Measurements from ENCODE around the gene TMEM269. TPM values are rescaled to one million over a fixed set of nuclear protein-coding genes. Genes with fewer than 3 reads are reported as not detected.

Gene TMEM269
- total and polyA plus RNA-seq, 10 of the 15 experiments (the other 5 are each of a cell fraction or from before 2014, with no cell fraction given): 0.02 to 0.26 (median 0.06) TPM; not detected in 2

DNA sequence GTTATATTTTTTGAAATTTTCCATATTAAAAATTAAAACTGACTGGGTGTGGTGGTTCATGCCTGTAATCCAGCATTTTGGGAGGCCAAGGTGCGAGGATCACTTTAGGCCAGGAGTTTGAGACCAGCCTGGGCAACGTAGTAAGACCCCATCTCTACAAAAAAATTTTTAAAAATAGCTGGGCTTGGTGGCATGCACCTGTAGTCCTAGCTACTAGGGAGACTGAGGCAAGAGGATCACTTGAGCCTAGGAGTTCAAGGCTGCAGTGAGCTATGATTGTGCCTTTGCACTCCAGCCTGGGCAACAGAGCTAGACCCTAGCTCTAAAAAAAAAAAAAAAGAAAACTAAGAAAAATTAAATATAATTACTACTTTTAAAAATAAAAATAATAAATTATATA, 36.9 kb downstream of the TMEM269 start:
- no peaks in the 10 kb centered on the region for H3K9me3 ChIP-seq (replicated peaks; ENCODE audit: control insufficient read depth, insufficient read depth, low read length)
- no peaks in the 10 kb centered on the region for H3K27me3 ChIP-seq (replicated peaks in 1 of 2; ENCODE audit: control insufficient read depth in 2 of 2, insufficient read depth in 2 of 2, low read length in 1 of 2)
- no peak for TF ChIP-seq CHD4 (IDR thresholded peaks at IDR 0.05)
- no peak for TF ChIP-seq RELA (IDR thresholded peaks at IDR 0.05; ENCODE audit: borderline replicate concordance, partially characterized antibody)
- no peak for TF ChIP-seq BACH1 (IDR thresholded peaks at IDR 0.05; ENCODE audit: borderline replicate concordance)
- TF ChIP-seq NBN (IDR thresholded peaks at IDR 0.05): no peak
- no peaks in the 10 kb centered on the region for H3K36me3 ChIP-seq (ENCODE audit: control insufficient read depth in 2 of 2, insufficient read depth in 2 of 2, low read length in 1 of 2)
- peaks cover under 1% of the 10 kb centered on the region; the same call in 1 of the 2 replicates for H3K79me2 ChIP-seq (ENCODE audit: control insufficient read depth, insufficient read depth, low read length)
- no peak overlapping the region for H3K4me3 ChIP-seq
- H4K20me1 ChIP-seq (ENCODE audit: control insufficient read depth, insufficient read depth): no peaks in the 10 kb centered on the region
- CTCF ChIA-PET: interaction anchor here (0.6 to 3.5 kb wide), 6 partner anchors 10 to 987 kb away, joined by 3 to 16 read pairs (median 4); partner anchors contain the start of gene ZNF691
- SMC1A ChIA-PET (ENCODE audit: uncharacterized antibody, unreplicated experiment): interaction anchor here (1.0 kb wide), 3 partner anchors 8 to 26 kb away, joined by 3 to 7 read pairs (median 4); partner anchors contain the start of gene ZNF691
- H2AFZ ChIP-seq (ENCODE audit: control insufficient read depth, low read depth, low read length): no peak overlapping the region
- H3K4me1 ChIP-seq (ENCODE audit: control insufficient read depth, insufficient read depth, low read length): no peaks in the 10 kb centered on the region
- H3K9ac ChIP-seq (ENCODE audit: control insufficient read depth, insufficient read depth, low read length): no peak overlapping the region
- no peak overlapping the region for H3K27ac ChIP-seq (ENCODE audit: control insufficient read depth, insufficient read depth)
- ATAC-seq: no peak
- in situ Hi-C loops (cut with MboI) (no loop called here), intact Hi-C loops (cut with micrococcal nuclease; ENCODE audit: unreplicated experiment) (no loop called here)
- BruUV-seq (replicated peaks): no TSS peak
- WGBS (ENCODE audit: insufficient coverage, insufficient replicate concordance, low lambda C conversion rate, missing lambda C conversion rate): 95% methylated on average over 2 of the region's 2 CpGs
- POLR2A ChIA-PET: interaction anchor here (0.6 to 1.7 kb wide), 6 partner anchors 12 to 272 kb away, joined by 3 to 8 read pairs (median 4); partner anchors contain the start of gene ZNF691
- H3K4me2 ChIP-seq (ENCODE audit: control insufficient read depth, insufficient read depth): no peak overlapping the region
- DNase-seq (ENCODE audit: low read depth, low spot score): no peak
- FAIRE-seq: no peak
- RAD21 ChIA-PET (ENCODE audit: unreplicated experiment): interaction anchor here (1.7 to 1.9 kb wide), 2 partner anchors 25 to 91 kb away, joined by 4 to 7 read pairs; partner anchors contain the start of gene ZNF691

DNA sequence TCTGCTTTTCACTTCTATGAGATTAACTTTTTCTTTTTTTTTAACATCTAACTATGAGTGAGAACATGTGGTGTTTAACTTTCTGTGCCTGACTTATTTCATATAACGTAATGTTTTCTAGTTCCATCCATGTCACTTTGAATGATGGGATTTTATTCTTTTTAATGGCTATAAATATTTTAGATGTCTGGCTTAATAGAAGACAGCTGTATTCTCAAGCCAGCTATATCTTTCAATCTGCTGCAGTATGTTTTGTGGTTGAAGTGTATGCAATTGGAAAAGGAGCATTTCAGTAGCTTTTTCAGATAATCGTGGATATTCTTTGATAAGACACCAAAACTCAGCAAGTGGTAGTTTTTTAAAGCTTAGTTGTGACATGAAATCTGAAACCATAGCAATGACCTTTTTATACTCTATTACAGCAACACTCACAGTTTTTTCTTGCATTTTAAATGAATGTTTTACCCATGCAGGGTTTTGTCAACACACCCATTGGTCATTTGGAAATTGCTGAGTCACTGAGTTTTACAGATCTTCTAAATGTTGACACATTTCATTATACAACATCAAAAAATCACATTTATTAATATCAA, 38.1 kb downstream of the TMEM269 start:
- Histone ChIP-seq H3K27me3 (replicated peaks in 1 of 2; ENCODE audit: control insufficient read depth in 2 of 2, insufficient read depth in 2 of 2, low read length in 1 of 2) (no peaks in the 10 kb centered on the region), H2AFZ (ENCODE audit: control insufficient read depth, low read depth, low read length) (no peak overlapping the region), H3K4me3 (no peak overlapping the region), H3K9me3 (replicated peaks; ENCODE audit: control insufficient read depth, insufficient read depth, low read length) (no peaks in the 10 kb centered on the region), H3K27ac (ENCODE audit: control insufficient read depth, insufficient read depth) (no peak overlapping the region), H4K20me1 (ENCODE audit: control insufficient read depth, insufficient read depth) (no peaks in the 10 kb centered on the region), H3K4me1 (ENCODE audit: control insufficient read depth, insufficient read depth, low read length) (no peaks in the 10 kb centered on the region), H3K79me2 (ENCODE audit: control insufficient read depth, insufficient read depth, low read length) (no peaks in the 10 kb centered on the region), H3K4me2 (ENCODE audit: control insufficient read depth, insufficient read depth) (no peak overlapping the region), H3K9ac (ENCODE audit: control insufficient read depth, insufficient read depth, low read length) (no peak overlapping the region), H3K36me3 (ENCODE audit: control insufficient read depth in 2 of 2, insufficient read depth in 2 of 2, low read length in 1 of 2) (no peaks in the 10 kb centered on the region)
- in situ Hi-C loops (cut with MboI) (no loop called here), intact Hi-C loops (cut with micrococcal nuclease; ENCODE audit: unreplicated experiment) (no loop called here)
- no peak for ATAC-seq
- ChIA-PET POLR2A (interaction anchor here (1.0 to 1.9 kb wide), 2 partner anchors 24 to 25 kb away, joined by 4 to 5 read pairs; partner anchors contain the start of gene ZNF691), RAD21 (ENCODE audit: unreplicated experiment) (no interaction called here), CTCF (interaction anchor here (1.1 to 2.4 kb wide), 2 partner anchors 23 to 251 kb away, joined by 4 to 7 read pairs; no protein-coding TSS in a partner anchor), SMC1A (ENCODE audit: uncharacterized antibody, unreplicated experiment) (interaction anchor here (1.0 to 2.8 kb wide), 3 partner anchors 15 to 26 kb away, joined by 3 to 13 read pairs (median 3); partner anchors contain the start of gene ZNF691)
- BruUV-seq (replicated peaks): no TSS peak
- DNase-seq (ENCODE audit: low read depth, low spot score): no peak
- FAIRE-seq: no peak
- WGBS (ENCODE audit: insufficient coverage, insufficient replicate concordance, low lambda C conversion rate, missing lambda C conversion rate): 100% methylated on average over 2 of the region's 2 CpGs
- TF ChIP-seq, protein P1, sequence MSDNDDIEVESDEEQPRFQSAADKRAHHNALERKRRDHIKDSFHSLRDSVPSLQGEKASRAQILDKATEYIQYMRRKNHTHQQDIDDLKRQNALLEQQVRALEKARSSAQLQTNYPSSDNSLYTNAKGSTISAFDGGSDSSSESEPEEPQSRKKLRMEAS (IDR thresholded peaks at IDR 0.05; ENCODE audit: low read depth, low read length): no peak
- TF ChIP-seq BRCA1 (IDR thresholded peaks at IDR 0.05; ENCODE audit: low read depth, low read length) (no peak), SMARCA5 (IDR thresholded peaks at IDR 0.05) (no peak), HDGF (IDR thresholded peaks at IDR 0.05) (no peak), EZH2 (IDR thresholded peaks at IDR 0.05; ENCODE audit: borderline replicate concordance, control insufficient read depth, low read depth, low read length) (no peak), IKZF1 (conservative IDR thresholded peaks at IDR 0.05) (no peak), MEF2B (IDR thresholded peaks at IDR 0.05; ENCODE audit: partially characterized antibody, poor library complexity, severe bottlenecking) (no peak), WRNIP1 (IDR thresholded peaks at IDR 0.05; ENCODE audit: borderline replicate concordance, low read depth, low read length) (no peak)
- TF ChIP-seq, protein P2, sequence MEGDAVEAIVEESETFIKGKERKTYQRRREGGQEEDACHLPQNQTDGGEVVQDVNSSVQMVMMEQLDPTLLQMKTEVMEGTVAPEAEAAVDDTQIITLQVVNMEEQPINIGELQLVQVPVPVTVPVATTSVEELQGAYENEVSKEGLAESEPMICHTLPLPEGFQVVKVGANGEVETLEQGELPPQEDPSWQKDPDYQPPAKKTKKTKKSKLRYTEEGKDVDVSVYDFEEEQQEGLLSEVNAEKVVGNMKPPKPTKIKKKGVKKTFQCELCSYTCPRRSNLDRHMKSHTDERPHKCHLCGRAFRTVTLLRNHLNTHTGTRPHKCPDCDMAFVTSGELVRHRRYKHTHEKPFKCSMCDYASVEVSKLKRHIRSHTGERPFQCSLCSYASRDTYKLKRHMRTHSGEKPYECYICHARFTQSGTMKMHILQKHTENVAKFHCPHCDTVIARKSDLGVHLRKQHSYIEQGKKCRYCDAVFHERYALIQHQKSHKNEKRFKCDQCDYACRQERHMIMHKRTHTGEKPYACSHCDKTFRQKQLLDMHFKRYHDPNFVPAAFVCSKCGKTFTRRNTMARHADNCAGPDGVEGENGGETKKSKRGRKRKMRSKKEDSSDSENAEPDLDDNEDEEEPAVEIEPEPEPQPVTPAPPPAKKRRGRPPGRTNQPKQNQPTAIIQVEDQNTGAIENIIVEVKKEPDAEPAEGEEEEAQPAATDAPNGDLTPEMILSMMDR (IDR thresholded peaks at IDR 0.05 in 2 of 3, conservative IDR thresholded peaks at IDR 0.05 in 1 of 3; ENCODE audit: control insufficient read depth in 2 of 3, extremely low read depth in 1 of 3, insufficient read depth in 1 of 3, low read depth in 3 of 3, low read length in 3 of 3): no peak

Measured in GM12878 (cell line).